CD4-positive, alpha-beta T cell treated with Interleukin-2 at 100 ng/mL for 4 hours (primary cell): ENCODE results near the gene CCDC13.

ENCODE experiments used
- DNase-seq: peaks from one replicate; pipeline ENCODE4 v3.0.0-alpha.2; 2020; ENCODE audit warnings: low spot score

CCDC13 gene

DNA sequence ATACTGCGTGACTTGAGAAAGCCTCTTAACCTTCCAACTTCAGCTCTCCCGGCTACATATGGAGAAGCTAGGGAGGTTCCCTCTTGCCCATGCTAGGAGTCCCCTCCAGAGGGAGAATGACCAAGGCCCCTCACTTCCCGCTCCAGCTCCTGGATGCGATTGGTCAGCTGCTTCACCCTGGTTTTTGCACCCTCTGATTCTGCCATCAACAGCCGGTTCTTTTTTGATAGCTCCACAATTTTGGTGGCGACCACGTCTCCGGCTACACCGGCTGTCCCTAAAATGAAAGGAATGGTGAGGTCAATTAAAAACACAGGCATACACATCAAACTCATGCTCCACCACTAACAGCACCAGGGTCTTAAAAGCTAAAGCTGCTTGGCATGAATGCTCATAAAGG, 20.6 kb downstream of the CCDC13 start:
- no peak for DNase-seq

- DNase-seq: no peak
These were observed 21.4 kb downstream of the CCDC13 start for GRCh38 chr3:42751609-42752008.

DNA sequence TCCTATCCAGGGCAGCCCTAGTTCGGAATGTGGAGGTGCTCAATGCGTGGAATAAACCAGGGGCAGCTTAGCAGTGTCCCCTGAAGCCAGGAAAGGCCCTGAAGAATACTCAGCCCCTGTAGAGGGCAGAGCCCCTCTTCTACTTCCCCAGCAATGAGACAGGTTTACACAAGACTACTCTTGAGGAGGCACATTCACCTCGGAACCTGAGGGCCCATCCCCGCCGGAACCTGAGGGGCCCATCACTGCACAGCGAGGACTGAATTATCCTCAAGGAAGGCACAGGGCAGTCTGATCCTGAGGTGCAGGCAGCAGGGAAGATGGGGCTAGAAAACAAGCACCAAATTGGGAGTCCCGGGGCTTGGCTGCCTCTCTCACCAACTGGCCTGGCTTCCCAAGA, 22.2 kb downstream of the CCDC13 start:
- DNase-seq: no peak

DNA sequence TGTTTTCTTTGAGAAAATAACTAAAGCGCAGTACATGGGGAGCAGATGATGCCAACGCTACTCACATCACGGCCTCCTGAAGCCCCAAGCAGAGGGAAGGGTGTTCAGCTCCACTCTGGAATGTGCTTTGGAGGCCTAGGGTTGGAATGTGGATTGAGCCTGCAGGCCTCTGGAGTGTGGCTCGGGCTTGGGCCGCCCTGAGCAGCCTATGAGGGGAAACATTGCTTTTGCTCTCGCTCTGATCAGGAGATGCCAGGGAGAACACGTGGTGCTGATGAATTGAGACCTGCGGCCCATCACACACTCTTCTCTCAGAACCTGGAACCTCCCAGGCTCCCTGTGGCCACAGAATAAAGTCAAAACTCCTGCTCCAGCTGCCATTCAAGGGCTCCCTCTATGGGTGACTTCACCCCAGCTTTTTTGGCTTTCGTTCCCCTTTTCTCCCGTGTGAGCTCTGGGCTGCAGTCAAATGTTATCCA, 23.3 kb downstream of the CCDC13 start:
- DNase-seq: no peak

DNA sequence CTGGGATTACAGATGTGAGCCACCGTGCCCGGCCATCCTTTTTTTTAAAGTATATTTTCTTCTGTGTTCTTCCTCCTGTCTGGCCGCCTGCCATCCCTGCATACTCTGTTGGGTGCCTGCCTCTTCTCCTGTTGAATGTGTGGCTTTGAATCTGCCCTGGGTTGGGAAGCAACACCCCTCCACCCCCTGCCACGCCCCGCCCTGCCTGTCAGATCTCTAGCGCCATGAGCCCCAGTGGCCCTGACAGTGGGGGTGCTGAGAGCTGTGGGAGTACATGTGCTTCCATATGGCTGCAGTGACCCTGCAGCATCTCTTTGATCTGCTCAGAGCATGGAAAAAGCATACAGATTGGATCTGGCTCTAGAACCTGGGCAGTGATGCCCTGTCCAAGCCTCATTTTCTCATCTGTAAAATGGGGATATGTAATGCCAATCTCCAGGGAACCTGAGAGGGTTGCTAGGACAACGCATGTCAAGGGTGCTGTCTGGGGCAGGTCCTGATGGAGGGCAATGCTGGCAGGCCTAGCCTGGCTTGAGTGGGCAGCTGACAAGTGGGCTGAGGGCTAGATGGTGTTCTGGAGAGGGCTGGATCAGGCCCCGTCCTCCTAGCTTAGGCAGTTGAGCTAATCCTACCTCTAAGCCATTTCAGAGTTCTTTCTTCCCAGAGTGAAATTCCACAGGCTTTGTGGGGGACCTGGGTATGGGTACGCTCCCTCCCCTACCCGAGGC, 23.9 kb downstream of the CCDC13 start:
- DNase-seq: no peak

DNA sequence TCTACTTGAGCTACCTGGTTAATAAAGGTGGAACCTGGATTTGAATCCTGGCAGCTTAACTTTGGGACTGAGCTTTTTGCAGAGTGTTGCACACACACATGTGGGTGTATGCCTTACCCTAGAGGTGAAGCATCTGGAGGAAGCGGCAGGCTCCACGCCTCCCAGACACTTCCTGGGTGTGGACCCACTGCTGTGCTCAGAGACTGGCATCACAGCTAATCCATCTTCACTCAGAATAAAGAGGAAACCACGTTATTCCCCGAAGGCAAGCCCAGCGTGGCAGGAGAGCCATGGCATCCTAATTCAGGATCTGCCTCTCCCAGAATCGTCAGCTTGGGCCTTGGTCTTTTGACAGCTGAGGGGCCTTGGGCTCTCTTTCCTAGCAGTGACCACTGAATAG, 25.5 kb downstream of the CCDC13 start:
- DNase-seq: peak; percentile 50

DNA sequence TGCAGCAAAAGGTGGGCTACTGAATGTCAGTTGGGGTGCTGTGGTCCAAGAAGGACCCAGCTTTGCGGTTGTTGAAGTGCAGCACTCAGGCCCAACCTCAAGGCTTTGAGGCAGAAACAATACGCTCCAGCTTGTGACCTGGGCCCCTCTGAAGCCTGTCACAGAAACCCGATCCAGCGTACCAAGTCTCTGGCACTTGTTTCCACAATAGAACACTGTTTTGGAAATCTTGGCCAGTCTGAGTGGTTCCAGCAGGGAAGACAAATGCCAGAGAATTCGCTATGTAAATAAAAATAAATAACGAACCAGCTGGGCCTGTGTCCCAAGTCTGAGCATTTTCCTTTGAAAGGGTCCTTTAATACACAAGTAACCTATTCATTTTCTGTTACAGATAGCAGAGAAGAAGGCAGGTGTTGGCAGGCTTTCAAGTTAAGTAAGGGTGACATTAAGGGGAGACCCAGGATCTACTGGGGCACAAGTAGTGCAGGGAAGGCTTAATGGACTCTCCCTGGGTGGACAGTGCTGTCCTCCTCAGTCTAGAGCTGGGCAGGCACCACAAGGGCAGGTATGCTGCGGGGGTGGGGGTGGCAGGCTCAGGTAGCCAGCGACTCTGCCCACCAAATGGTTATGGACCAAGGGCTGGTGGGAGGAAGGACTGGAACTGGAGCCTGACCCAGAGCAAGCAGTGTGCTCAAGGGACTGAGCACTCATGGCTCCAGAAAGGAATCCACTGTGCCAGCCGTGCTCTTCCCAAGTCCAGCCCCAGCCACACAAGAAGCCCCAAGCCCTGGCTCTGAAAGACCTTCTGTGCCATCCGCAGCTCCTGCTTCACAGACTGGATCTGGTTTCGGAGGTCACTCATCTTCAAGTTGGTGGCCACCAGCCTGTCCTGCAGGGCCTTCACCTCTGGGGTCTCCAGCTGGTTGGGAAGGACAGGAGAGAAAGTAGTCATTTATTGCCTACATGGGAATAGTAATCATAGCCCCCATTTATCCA, 26.3 kb downstream of the CCDC13 start:
- DNase-seq: no peak

- DNase-seq: no peak
These were observed 27.1 kb downstream of the CCDC13 start for GRCh38 chr3:42745776-42746454.

DNA sequence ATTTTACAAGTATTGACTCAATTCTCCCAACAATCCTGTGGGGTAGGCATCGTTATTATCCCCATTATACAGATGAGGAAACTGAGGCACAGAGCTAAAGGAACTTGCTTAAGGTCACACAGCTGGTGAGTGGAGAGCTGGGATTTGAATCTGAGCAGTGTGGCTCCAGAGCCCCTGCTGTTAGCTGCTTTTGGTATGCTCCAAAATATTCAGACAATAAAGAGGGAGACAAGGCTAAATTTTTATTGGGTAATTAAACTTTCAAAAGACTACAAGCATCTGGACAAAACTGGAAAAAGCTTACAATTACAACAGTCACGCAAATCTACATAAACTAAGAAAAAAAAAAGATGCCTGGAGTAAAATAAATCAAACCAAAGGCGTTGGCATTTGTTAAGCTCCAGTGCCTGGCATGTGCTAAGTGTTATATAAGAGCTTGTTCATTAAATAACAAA, 27.7 kb downstream of the CCDC13 start:
- DNase-seq: no peak

DNA sequence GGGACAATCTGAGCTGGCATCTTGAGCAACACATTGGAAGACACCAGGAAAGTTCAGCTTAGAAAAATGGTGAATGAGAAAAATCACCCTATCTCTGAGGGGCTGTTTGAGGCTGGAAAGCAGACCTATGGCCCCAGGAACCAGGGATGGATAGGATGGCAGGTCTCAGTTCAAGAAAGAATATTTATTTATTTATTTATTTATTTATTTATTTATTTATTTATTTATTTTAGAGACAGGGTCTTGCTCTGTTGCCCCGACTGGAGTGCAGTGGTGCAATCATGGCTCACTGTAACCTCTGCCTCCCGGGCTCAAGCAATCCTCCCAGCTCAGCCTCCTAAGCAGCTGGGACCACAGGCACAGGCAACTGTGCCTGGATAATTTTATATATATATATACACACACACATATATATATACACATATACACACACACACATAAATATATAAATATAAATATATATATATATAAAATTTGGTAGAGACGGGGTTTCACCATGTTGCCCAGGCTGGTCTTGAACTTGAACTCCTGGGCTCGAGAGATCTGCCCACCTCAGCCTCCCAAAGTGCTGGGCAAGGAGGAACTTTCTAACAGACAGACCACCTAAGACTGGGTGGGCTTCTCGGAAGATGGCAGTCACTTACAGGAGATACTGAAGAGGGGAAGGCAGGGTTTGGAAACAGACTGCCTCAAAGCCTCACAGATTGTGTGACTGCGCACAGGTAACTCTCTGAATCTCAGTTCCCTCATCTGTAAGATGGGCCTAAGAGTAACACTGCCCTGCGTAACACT, 29.7 kb downstream of the CCDC13 start:
- DNase-seq: no peak

DNA sequence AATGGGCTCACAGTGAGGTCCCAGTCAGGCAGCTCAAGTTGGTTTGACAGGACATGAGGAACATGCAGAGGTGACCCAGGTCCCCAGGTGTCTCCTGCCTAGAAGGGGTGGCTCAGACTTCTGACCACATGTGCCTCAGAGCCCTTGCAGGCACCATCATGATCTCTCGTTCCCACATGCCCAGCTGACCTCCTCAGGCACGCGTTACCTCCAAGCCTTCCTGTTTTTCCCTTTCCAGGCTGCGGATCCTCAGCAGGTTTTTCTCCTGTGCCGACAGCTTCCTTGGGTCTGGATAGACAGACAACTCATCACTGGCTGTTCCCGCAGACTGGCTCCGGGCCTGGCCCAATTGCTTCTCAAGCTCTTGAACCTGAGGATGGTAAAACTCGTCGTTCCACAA, 30.4 kb downstream of the CCDC13 start:
- DNase-seq: no peak

- no peak for DNase-seq
These were observed 30.8 kb downstream of the CCDC13 start for GRCh38 chr3:42742259-42742658.

GRCh38 chr3:42741796-42742195, 31.3 kb downstream of the CCDC13 start:
- no peak for DNase-seq

- DNase-seq: no peak
These were observed 33.5 kb downstream of the CCDC13 start for GRCh38 chr3:42739401-42740158.

- DNase-seq: no peak
These were observed 36.5 kb downstream of the CCDC13 start for GRCh38 chr3:42736531-42736930.

DNA sequence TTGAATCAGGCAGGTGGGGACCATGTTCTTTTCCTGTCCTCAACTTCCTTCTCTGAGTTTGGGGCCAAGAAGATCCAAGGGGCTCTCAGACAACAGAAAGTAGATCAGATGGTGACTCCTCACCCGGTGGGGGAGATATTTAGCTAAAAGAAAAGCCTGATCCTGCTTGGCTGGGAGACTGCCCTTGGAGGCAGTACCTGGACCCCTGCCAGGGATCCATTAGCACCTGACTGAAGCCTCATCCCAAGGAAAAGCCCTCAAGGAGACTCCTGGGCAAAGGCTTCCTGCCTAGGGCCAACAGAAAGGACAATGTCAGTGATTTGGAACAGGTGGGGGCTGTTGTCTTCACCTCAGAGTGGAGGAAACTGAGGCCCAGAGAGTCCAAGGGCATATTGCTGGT, 37.0 kb downstream of the CCDC13 start:
- no peak for DNase-seq

DNA sequence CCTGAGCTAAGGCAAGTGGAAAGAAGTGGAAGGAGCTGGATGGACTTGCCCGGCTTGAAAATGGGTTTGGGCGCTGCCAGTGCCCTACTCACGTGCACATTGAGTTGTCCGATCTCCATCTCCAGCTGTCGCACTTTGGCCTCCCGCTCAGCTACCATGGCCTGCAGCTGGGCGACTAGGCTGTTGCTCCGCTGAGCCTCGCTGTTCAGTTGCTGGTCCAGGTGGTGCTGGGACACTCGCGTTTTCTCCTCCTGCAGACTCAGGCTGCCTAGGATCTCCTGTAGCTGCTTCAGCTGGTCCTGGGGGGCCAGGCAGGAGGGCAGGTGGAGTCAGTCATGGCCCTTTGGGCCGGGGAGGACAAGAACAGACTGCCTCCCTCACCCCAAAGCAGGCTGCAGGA, 37.4 kb downstream of the CCDC13 start:
- no peak for DNase-seq

GRCh38 chr3:42735019-42735418, 38.0 kb downstream of the CCDC13 start:
- no peak for DNase-seq

GRCh38 chr3:42734263-42734860, 38.7 kb downstream of the CCDC13 start:
- no peak for DNase-seq

DNA sequence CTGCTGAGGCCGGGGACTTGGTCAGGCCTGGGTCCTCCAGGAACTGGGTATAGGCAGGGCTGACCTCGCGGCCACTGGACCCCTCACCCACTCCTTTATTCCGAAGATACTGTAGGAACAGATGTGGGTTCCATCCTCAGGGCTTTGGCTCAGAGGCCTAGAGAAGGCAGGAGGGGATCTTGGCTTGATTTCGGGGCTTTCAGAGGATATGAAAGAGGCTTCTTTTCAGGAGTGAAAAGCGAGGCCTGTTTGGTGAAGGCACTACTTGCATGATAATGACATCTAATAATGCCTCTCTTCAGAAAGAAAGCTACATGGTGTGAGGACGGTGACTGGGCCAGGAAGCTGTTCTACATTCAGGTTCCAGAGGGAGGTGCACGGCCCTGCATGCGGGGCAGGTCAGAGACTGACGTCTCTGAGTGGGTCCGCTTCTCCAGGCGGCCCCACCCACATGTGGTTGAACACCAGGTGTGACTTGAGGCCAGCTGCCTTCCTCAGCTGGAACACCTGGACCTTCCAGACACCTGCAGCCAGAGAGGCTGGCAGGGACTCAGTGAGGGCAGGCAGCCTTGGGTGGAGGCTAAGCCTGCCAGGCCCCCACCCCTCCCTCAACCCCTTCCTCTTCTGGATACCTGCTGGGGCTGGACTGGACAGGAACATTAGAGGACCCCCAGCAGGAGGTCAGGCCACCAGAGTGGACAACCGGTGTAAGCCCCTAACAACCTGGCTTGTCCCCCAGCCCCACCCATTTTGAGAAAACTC, 39.4 kb downstream of the CCDC13 start:
- DNase-seq: no peak
